ENCODE data around the gene SMIM38.

The SMIM38 gene

GRCh38 chr11:69155302-69156234 lies at the start of gene SMIM38:
TSS of gene SMIM38 (plus strand) at chr11:69155935. CDS start at chr11:69157847, 1,912 bp downstream.
- DNase-seq: no peak

- no peak for DNase-seq
These were observed 49.5 kb upstream of the SMIM38 start for GRCh38 chr11:69106031-69106811.

- DNase-seq: no peak
These were observed 48.3 kb upstream of the SMIM38 start for GRCh38 chr11:69107413-69107812.

DNA sequence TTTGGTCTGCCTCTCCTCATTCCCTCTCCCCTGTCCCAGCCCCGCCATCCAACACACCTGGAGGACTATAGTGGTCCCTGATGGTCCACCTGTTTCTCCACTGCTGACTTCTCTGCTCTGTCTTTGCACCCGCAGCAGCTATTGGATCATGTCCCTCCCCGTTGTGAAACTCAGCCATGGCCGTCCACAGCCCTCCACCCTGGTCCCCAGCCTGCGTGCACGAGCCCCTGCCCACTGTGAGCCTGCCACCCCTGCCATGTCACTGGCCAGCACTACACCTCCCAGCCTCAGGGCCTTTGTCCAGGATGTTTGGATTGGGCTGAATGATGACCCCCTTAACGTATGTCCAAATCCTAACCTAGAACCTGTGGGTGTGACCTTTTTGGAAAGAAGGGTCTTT lies 47.7 kb upstream of the SMIM38 start:
- no peak for DNase-seq

DNA sequence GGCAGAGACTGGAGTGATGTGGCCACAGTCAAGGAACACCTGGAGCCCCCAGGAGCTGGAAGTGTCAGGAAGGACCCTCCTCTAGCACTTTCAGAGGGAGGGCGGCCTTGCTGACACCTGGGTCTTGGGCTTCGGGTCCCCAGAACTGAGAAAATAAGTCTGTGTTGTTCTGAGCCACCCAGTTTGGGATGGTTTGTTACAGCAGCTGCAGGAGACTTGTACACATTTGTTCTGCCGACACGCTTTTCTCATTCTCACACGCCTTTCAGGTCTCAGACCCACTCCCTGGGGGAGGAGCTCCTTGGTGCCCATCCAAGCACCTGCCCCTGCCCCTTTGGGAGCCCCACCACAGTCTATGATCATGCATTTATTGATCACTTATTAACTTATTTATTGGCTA lies 47.2 kb upstream of the SMIM38 start:
- no peak for DNase-seq

DNA sequence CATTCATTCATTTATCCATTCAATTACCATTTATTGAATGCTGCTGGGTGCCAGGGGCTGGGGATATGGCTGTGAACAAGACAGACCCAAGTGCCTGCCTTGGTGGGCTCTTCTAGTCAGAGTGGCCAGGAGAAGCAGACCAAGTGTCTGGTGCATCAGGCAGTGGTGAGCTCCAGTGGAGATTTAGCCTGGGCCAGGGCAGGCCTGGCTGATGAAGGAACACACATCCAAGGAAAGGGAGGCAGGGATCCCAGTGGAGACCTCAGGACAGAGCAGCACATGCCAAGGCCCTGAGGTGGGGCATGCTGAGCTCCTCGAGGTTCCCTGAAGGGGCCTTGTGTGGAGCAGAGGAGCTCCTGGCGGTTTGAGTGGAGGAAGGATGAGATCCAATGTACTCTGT lies 46.6 kb upstream of the SMIM38 start:
- DNase-seq: no peak

- no peak for DNase-seq
These were observed 45.3 kb upstream of the SMIM38 start for GRCh38 chr11:69110451-69110850.

- DNase-seq: no peak
These were observed 43.9 kb upstream of the SMIM38 start for GRCh38 chr11:69111624-69112542.

GRCh38 chr11:69113226-69113625 lies 42.5 kb upstream of the SMIM38 start:
- no peak for DNase-seq

DNA sequence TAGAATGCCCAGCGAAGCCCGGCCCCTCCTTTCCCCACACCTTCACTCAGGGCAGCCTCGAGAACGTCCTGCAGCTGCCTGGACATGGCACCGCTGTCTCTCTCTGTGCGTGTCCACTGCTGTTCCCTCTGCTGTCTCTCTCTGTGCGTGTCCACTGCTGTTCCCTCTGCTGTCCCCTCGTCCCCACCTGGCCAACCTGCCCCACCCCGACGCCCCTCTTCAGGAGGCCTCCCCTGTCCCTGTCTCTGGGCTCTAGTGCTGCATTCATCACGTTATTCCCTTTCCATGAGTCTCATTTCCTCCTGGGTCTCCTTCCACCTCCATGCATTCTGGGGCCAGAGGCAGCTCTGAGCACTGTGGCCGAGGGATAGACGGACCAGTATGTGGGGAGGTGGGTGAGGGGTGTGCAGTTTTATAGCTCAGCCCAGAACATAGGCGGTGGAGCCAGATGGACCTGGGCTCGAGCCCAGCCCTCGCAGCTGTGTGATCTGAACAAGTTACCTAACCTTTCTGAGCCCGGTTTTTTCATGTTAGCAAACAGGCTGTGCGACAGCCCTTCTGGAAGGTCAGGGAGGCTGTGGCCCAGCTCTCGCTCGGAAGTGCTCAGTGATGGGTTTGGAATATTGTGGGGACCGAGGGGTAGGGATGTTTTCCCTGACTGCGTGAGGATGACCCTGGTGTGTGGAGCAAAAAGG lies 41.9 kb upstream of the SMIM38 start:
- no peak for DNase-seq

- no peak for DNase-seq
These were observed 41.4 kb upstream of the SMIM38 start for GRCh38 chr11:69114362-69114761.

DNA sequence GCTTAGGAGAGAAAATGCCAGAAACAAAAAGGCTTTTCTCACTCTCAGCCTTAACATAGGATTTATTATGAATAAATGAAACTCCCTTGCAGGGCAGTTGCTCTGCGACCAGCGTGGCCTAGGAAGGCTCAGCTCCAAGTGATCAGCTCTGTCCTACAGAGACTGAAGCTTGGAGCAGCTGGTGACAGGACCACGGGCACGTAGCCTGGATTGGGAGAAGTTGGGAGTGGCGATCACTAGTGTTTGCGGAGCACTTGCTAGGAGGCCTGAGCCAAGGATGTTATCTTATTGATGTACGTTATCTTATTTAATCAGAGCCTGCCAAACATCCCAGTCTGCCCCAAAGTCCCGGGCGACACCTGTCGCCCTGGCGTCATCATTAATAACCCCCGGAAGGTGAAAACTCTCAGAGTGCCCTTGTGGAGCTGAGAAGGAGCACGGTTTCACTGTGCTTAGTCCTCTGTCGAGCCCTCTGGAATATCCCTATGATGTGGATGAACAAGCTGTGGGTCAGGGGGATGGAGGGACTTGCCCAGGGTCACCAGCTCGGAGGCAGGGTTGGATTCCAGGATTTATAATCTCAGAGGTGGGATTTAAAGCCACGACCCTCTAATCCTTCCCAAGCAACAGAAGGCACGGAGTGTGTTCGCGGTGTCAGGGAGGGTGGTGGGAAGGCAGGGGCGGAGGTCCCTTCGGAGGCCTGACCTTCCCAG lies 40.8 kb upstream of the SMIM38 start:
- no peak for DNase-seq

GRCh38 chr11:69115586-69116560 lies 39.9 kb upstream of the SMIM38 start:
- no peak for DNase-seq

GRCh38 chr11:69116671-69117070 lies 39.1 kb upstream of the SMIM38 start:
- DNase-seq: no peak

DNA sequence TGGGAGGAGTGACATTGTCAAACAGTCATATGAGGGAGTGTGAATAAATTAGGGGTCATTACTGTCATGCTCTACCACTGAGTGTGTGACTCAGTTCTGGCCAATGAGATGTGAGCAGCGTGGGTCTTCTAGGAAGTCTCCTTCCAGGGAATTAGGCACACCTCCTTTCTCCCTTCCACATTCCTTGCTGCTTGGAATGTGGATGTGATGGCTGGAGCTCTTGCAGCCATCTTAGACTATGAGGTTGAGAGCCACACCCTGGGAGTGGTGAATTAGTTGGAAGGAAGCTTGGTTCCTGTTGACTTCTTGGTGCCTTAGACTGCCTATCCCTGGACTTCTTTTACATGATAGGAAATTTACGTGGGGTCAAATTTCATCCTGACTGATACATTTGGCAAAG lies 36.5 kb upstream of the SMIM38 start:
- DNase-seq: no peak

DNA sequence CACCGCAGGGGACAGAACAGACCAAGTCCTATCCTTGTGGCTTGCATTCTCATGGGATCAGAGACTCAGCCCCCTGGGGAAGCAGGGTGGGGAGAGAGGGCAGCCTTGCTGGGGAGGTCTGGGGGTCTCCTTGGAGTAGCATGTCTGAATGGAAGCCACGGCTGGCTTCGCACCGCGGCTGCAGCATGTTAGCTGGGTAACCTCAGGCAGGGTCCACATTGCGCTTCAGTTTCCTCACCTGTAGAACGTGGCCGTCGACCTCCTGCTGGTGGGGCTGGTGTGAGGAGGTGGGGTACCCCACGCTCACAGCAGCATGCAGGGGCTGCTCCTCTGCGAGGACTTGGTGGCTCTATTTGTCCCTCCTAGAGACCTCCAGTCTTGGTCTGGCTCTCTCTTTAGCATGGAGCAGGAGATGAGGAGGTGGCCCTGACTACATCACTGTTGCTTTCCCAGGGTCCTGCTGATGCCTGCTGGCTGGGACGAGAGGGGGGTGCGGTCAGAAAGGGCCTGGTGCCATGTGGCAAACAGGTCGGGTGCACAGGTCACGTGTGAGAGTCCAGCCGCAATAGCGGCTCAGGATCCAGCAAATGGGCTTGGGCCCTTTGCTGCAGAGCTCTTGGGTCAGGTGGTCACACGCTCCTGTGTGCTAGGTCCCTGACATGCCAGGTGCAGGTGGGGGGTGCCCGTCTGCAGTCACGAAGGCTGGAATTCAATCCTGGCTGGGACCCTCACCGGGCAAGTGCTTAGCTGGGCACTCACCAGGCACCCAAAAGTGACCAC lies 35.4 kb upstream of the SMIM38 start:
- DNase-seq: no peak

GRCh38 chr11:69121021-69121420 lies 34.7 kb upstream of the SMIM38 start:
- no peak for DNase-seq

GRCh38 chr11:69121621-69122325 lies 34.0 kb upstream of the SMIM38 start:
- no peak for DNase-seq

DNA sequence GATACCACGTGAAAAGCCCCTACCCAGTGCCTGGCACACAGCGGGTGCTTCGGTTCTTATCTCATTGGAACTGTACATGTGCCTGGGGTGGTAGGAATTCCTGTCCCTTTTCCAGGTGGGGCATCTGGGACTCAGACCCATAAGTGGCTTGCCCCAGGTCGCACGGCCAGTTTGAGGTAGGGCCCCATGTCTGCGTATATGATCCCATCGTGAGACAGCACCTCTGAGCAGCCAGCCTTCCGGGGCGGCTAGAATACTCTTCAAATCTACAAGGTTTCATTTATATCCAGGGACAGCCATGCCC lies 33.5 kb upstream of the SMIM38 start:
- no peak for DNase-seq

Data from NCI-H69 (cell line).